HG02852 (cell line): Measurements from ENCODE around the gene MPHOSPH10.
"Not testable (repeated sequence)": the region's sequence is repeated elsewhere in the genome, so short reads cannot be mapped to it uniquely, and the experiment has no call there.

ENCODE experiments used
- ATAC-seq: cut with Tn5 transposase; IDR thresholded peaks from one replicate; pipeline ENCODE4 v1.9.1; 2021; ENCODE audit warnings: mild to moderate bottlenecking, moderate library complexity; ENCODE audit not compliant: unreplicated experiment

MPHOSPH10 gene

DNA sequence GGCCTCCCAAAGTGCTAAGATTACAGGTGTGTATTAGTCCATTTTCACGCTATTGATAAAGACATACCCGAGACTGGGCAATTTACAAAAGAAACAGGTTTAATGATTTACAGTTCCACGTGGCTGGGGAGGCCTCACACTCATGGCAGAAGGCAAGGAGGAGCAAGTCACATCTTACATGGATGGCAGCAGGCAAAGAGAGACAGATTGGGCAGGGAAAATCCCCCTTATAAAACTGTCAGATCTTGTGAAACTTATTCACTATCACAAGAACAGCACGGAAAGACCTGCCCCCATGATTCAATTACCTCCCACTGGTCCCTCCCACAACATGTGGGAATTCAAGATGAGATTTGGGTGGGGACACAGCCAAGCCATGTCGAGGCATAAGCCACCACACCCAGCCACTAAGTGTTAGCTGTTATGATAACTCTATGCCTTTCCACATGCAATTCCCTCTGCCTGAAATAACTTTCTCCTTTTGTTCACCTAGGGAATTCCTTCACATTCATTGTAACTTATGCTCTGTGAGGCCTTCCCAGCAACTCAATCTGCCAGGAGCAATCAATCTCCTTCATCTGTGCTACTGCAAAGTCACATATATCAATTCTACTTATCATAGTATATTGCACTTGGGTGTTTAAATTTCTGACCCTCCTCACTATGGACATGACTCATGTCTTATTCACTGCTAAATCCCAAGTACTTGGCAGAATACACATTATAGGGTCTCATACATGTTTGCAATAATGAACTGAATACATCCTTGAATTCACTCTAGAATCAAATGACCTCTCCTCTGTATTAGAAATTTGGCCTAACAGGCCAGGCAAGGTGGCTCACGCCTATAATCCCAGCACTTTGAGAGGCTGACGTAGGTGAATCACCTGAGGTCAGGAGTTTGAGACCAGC is 7.8 kb upstream of the MPHOSPH10 start:
- ATAC-seq = no peak

DNA sequence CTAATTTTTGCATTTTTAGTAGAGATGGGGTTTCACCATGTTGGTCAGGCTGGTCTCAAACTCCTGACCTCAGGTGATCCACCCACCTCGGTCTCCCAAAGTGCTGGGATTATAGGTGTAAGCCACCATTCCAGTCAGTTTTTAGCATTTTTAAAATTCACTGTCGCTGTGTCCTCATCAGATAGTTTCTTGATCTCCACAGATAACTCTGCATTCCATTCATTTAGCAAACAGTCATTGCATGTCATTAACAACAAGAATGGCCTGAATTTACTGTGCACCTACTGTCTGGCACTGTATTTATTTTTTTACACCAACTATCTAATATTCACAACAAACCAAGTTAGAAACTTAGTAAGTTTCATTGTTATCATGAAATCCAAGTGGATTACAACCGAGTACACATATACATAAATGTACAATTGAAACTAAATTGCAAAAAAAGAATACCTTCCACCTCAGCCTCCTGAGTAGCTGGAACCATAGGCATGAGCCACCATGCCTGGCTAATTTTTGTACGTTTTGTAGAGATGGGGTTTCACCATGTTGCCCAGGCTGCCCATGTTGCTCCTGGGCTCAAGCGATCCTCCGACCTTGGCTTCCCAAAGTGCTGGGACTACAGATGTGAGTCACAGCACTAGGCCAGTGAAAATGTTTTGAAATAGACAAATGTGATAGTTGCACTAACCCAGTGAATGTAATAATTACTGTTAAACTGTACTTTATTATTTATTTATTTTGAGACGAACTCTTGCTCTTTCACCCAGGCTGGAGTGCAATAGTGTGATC is 4.7 kb upstream of the MPHOSPH10 start:
- no peak for ATAC-seq

DNA sequence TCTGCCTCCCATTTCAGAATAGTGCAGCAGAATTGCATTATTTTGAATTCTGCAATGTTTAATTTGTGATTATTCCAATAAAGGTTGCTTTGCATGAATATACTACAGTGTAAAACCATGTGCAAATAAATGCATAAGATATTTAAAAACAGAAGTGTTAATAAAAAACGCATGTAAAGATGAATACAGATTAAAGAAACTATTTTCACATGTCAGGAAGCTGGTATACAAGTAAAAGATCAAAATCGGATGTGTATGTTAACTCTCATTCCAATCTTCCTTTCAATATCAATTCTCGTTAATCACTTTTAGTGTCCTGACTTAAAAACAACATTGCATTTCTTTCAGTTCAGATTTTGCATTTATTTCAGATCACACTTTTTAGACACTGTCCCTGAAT is 3.5 kb upstream of the MPHOSPH10 start:
- ATAC-seq = no peak

DNA sequence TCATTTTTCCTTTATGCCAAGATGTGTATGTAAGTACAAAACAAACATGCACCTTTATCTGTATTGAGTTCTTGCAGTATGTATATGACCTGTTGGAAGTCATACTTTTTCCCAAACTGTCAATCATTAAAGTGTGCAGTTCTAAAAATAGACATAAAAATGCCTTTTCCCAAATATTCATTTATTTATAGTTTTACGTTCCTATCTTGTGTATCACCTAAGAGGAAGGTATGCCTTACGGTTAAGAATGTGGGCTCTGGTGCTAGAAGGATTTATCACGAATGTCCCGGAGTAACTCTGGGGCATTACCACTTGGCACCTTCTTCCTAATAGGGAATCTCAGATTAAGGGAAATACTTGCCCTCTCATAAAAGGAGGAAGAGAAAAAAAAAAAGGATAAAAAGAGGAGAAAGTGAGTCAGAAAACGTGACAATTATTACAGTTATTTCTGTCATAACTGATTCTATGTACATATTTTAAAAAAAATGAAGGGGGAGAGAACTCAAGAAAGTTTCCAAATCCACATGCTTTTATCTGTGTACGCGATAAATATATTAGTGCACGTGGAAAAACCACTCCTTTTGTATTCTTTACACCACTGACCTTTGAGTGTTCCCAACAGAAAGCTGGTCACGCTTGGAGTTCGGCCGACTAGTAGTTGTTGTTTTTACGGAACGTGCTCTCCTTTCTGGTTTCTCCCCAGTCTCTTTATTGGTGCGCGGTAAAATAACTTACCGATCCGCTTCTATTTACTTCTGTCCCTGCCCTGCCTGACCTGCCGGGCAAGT is 1.1 kb upstream of the MPHOSPH10 start:
- no peak for ATAC-seq

DNA sequence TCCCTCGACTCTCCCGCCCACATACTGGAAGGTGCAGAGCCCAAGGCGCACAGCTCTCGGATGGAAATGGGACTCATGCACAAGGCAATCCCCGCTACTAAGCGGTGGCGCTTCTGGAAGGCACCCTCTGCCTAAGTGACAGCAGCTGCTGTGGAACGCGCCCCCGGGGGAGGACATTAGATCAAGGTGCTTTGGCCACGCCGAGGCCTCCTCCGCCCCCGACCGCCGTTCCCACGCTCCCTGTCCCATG is 607 bp upstream of the MPHOSPH10 start:
- ATAC-seq = peak; percentile 43

DNA sequence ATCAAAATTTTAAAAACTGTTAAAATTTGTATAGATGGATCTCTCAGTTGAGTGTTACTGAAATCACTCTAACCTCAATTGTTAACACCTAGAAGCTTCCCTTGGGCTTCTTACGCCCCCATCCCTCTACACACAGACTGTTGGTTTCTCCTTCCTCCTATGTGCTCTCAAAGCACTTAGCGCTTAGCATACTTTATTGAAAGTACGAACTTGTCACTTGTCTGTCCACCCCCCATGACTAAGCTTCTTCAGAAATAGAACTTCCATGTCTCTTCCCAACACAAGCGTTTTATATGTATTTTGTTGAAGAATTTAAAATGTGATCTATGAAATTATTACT is 441 bp downstream of the MPHOSPH10 start:
- ATAC-seq = peak; percentile 13

DNA sequence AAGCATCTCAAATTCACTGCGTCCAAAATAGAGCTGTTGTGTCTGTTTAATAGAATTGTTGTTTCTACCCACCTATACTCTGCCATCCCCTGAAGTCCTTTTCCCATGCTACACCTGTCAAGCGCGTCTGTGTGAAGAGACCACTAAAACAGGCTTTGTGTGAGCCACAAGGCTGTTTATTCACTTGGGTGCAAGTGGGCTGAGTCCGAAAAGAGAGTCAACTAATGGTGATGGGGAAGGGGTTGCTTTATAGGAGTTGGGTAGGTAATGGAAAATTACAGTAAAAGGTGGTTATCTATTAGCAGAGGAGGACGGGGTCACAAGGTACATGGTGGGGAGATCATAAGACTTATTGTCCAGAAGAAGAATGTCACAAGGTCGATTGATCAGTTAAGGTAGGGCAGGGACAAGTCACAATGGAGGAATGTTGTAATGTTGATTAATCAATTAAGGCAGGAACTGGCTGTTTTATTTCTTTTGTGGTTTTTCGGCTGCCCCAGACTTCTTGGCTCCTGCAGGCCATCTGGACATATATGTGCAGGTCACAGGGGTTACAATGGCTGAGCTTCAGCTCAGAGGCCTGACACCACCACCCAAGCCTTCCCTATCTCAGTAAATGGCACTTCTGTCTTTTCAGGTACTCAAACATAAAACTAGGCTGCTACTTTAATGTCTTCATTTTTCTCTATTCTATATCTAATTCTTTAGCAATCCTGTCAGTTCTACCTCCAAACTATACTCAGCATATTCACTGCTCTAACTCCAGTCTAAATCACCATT is 1.1 kb downstream of the MPHOSPH10 start:
- not testable (repeated sequence) for ATAC-seq

DNA sequence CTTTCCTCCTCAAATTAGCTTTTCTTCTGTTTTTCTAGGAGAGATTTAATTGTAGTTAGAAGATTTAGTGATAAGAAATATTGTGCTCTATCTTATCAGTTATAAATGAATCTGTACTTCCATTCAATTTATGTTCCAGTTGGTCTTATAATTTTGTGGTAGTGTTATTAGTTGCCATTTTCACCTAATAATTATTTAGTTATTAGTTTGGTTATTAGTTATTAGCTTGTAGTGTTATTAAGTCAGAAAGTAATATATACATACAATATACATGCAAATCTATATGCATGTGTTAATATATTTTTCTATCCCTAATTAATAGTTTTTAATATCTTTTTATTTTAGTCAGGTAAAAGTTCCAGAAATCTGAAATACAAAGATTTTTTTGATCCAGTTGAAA is 3.2 kb downstream of the MPHOSPH10 start:
- ATAC-seq = no peak

DNA sequence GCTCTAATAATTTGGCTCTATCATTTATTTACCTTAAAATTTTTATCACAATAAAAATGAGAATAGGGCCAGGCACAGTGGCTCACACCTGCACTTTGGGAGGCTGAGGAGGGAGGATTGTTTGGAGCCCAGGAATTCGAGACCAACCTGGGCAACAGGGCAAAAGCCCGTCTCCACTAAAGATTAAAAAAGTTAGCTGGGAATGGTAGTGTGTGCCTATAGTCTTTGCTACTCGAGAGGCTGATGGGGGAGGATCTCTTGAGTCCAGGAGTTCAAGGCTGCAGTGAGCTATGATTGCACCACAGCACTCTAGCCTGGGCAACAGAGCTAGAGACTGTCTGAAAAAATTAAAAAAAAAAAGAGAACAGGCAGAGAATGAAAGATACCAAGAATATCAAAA is 5.7 kb downstream of the MPHOSPH10 start:
- no peak for ATAC-seq

DNA sequence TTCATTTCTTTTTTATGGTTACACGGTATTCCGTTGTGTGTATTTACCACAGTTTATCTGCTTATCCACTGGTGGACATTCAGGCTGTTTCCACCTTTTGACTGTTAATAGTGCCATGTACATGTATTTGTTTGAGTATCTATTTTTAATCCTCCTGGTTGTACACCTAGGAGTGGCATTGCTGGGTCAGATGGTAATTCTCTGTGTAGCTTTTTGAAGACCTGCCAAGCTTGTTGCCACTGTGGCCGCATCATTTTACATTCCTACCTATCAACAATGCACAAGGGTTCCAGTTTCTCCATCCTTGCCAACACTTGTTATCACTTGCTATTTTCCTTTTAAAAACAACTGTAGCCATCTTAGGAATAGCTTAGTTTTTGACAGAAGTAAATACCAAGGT is 13.3 kb downstream of the MPHOSPH10 start:
- ATAC-seq = no peak

DNA sequence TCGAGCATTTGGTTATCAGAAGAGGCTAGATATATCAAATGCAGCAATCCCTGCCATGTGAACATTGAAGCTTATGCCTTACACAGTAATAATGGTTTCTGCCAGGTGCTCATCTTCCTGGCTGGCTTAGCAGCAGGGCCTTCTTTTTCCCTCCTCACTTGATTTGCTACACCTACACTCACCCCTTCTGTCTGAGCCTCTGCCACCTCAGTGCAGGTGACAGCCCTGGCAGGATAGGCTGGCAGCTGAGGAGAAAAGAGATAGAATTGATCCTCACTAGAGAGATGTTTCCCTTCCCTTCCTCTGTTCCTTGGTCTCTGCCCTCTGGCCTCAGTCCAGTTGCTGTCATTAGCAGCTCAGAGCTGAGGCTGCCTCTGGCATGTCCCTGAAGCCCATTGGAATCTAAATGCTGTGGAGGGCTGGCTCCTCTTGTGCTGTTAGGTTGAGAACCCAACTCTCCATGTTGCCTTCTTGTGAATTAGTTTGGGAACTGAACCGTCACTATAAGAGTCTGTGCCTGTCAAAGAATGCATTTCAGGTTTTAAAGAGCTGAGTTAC is 18.2 kb downstream of the MPHOSPH10 start:
- ATAC-seq = no peak

DNA sequence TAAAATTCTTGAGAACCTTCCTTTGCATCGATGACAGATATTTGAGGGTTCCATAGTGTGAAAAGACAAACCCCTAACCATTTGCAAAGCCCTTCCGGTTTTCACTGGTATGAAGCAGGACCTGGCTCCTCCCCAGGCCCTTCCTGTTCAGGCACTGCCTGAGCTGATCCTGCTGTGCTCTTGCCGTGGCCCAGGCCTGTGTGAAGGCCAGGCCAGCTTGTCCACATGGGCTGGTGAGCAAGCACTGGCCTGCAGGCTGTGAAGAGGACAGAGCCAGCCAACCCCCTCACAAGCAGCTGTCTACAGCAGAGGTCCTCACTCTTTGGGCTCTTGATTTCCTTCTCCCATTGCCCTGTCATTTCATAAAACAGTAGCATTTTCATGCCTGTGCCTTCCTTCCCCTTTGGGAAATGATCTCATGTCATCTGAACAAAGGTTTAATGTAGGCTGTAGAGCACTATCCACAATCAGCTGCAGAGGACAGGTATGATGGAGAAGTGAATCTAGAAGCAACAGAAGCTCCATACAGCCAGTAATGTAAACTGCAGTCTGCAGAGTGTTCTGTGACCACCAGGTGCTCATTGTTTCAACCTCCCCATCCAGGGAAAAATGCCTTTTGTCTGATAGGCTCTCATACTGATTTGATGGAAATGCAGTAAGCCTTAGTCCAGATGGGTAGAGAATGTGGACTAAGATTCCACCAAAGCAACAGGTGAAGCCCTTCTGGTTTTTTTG is 19.8 kb downstream of the MPHOSPH10 start:
- no peak for ATAC-seq

DNA sequence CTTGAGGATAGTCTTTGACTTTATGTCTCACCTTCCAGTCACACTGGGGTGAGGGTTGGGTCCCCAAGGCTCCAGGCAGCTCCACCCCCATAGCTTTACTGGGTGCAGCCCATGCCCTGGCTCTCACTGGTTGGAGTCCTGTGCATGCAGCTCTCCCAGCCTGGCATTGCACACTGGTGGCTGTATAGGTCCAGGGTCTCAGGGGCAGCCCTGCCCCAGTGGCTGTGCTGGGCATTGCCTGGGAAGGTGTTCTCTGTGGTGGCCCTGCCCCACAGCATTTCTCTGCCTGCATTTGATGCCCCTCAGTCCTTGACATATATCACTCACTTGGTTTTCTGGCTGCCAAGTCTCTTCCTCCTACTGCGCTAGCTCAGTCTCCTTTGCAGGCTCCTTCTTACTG is 21.2 kb downstream of the MPHOSPH10 start:
- ATAC-seq = no peak

DNA sequence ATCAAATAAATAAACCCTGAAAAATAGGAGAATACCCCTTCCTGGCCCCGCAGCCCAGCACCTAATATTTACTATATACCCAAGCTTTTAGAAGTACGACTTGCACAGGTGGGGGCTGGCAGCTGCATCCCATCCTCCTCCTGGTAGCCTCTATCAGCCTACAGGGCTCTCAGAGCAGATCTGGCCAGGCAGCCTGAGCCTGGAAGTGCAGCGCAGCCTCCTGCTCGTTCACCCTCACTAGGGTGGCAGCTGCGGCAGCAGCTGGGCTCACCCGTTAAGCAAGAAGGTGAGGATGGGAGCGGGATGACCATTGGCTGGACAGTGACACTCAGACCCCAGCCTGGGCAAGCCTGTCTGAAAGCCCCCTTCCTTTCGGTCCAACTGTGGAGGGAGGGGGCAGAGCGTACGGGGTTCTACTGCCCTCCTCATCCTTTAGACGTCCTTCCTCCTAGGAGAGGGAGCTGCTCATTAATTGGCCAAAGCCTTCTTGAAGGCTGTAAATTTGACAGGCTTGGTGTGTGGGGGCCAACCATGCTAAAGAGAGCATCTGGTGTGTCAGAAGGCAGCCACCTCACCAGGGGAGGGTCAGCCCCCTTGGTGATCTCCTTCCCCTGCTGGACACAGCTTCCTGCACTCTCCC is 23.3 kb downstream of the MPHOSPH10 start:
- ATAC-seq = no peak

DNA sequence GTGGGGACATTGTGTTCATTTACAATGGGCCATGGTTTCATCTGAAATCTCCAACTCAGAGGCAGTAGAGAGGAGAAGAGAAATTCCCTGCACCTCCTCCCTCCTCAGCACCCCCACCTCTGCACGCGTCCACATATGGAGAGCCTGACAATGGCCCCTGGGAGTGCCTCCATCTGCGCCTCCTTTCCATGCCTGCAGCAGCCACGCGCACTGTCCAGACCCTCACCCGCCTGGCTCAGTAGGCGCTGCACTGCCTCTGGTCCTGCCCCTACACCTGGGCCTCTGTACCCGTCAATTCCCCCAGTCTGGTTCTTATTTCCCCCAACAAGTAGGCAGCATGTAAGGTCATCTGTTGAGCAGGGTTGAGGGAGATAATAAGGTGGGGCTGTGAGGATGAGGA is 23.8 kb downstream of the MPHOSPH10 start:
- no peak for ATAC-seq

DNA sequence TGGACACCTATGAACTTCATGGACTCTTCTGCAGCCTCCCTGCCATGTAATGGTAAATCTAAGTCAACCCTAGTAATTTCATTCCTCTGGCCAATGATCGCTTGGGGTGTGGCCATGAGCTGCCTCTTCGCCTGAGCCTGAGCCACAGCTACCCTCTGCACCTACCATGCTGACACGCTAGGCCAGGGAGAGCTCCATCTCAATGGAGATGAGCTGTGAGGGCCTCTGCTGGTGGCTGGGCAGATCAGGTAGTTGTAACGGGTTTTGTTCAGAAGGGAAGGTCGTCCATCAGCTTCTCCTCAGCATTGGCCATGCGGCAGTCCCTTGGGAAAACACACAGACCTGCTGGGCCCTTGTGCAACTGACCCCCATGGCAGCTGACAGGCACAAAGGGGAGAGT is 24.4 kb downstream of the MPHOSPH10 start:
- ATAC-seq = no peak

DNA sequence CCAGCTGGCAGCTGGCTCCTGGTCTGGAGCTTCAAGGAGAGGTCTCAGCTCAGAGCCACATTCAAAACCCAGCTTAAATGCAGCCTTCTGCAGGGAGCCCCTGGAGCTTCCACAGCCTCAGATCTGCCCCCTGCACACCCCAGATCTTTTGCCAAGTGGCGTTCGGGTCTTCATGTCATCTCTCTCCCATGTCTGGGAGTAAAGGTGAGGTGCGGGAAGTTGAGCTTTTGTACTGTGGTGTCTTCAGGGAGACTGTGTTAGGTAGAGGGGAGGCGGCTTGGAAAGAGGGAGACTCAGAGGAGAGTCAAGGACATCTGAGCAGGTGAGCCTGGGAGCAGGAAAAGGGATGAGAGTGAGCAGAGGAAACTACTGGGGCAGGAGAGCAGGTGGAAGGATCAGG is 25.4 kb downstream of the MPHOSPH10 start:
- ATAC-seq = no peak

DNA sequence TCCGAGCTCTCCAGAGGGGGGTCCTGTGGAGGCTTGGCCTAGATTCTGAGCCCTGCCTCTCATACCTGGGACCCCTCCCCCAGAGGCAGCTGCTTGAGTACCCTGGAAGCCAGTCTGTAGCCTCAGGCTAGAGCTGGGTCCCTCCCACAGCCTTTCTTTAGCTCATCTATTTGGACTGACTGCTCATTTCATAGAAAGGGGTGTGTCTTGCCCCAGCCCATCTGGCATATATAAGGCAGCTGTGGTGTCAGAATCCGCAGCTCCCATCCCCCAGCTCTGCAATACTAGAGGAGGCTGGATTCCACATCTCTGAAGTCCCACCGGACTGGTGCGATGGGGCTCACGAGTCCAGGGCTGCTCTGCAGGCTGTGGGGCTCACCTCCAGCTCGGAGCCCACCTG is 26.1 kb downstream of the MPHOSPH10 start:
- ATAC-seq = no peak

DNA sequence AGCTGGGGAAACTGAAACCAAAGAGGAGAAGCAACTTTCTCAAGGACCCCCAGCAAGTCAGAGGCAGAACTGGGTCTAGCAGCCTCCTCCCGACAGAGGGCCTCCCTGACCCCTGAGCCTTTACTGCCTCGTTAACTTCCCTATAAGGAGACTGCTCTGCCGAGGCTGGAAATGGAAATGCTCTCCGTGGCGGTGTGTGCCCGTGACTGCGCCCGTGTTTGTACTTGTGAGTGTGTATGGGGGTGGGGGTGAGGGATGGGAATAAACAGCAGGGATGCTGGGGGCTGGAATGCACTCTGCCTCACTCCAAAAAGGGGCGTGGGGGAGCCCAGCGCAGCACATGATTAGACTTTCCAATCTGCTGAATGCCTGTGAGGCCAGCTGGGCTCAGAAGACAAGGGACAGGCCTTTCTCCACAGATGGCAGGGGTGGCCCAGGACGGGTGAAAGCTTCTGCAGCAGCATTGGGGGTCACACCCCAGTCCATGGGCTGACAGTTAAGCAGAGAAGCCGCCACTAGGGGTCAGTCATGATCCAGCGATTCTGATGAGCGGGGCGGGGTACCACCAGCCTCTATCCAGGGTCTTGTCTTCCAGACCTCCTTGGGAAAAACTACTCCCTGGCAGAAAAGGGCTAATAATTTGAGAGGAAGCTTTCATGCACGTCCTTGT is 26.8 kb downstream of the MPHOSPH10 start:
- no peak for ATAC-seq
